Esophagus squamous epithelium (tissue), 4 donors: ENCODE measurements around the gene THOC2.
"Not testable (repeated sequence)": the region's sequence is repeated elsewhere in the genome, so short reads cannot be mapped to it uniquely, and the experiment has no call there.

Source experiments
- POLR2A ChIP-seq, 4 donors: fragments of 450-650 bp; IDR thresholded peaks; one replicate each; pipeline ENCODE4 v1.6.1; 2017; ENCODE audit warnings: antibody characterized with exemption in 4 of 4, mild to moderate bottlenecking in 4 of 4, moderate library complexity in 3 of 4
- TF ChIP-seq, protein P1 (sequence below), 6 experiments: fragments of 450-650 bp in 4 of 6; fragments of 200-600 bp in 2 of 6; sonication (generic) in 2 of 6; IDR thresholded peaks; one replicate each; pipeline ENCODE4 v1.5.1; 2016 to 2019; ENCODE audit warnings: antibody characterized with exemption in 6 of 6, mild to moderate bottlenecking in 4 of 6, moderate library complexity in 4 of 6

DNA sequence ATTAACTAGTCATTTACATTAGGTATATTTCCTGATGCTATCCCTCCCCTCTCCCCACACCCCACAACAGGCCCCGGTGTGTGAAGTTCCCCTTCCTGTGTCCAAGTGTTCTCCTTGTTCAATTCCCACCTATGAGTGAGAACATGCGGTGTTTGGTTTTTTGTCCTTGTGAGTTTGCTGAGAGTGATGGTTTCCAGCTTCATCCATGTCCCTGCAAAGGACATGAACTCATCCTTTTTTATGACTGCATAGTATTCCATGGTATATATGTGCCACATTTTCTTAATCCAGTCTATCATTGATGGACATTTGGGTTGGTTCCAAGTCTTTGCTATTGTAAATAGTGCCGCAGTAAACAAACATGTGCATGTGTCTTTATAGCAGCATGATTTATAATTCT lies 69.1 kb downstream of the THOC2 start:
- TF ChIP-seq, protein P1, sequence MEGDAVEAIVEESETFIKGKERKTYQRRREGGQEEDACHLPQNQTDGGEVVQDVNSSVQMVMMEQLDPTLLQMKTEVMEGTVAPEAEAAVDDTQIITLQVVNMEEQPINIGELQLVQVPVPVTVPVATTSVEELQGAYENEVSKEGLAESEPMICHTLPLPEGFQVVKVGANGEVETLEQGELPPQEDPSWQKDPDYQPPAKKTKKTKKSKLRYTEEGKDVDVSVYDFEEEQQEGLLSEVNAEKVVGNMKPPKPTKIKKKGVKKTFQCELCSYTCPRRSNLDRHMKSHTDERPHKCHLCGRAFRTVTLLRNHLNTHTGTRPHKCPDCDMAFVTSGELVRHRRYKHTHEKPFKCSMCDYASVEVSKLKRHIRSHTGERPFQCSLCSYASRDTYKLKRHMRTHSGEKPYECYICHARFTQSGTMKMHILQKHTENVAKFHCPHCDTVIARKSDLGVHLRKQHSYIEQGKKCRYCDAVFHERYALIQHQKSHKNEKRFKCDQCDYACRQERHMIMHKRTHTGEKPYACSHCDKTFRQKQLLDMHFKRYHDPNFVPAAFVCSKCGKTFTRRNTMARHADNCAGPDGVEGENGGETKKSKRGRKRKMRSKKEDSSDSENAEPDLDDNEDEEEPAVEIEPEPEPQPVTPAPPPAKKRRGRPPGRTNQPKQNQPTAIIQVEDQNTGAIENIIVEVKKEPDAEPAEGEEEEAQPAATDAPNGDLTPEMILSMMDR (IDR thresholded peaks at IDR 0.05), result not testable (repeated sequence)
- TF ChIP-seq POLR2A (IDR thresholded peaks at IDR 0.05), result not testable (repeated sequence)
